NCI-H2227 (cell line): ENCODE results near the gene PLCL1.

Source experiments
- DNase-seq: peaks from one replicate; lab custom pipeline; 2025; ENCODE audit not compliant: unreplicated experiment; lab: John Stamatoyannopoulos, UW

Gene PLCL1

GRCh38 chr2:197949224-197949623 lies 144.8 kb downstream of the PLCL1 start:
- no peak for DNase-seq

- DNase-seq, result no peak
Measured at GRCh38 chr2:197950006-197950405, 145.6 kb downstream of the PLCL1 start.

GRCh38 chr2:197950724-197951123 lies 146.3 kb downstream of the PLCL1 start:
- DNase-seq, result no peak

GRCh38 chr2:197952540-197953202 lies 148.3 kb downstream of the PLCL1 start:
- no peak for DNase-seq

GRCh38 chr2:197954328-197954727 lies 149.9 kb downstream of the PLCL1 start:
- no peak for DNase-seq

- DNase-seq, result no peak
Measured at GRCh38 chr2:197958592-197959150, 154.3 kb downstream of the PLCL1 start.

- DNase-seq, result no peak
Measured at GRCh38 chr2:197959383-197959782, 155.0 kb downstream of the PLCL1 start.

GRCh38 chr2:197960786-197961185 lies 156.4 kb downstream of the PLCL1 start:
- no peak for DNase-seq

GRCh38 chr2:197964720-197965119 lies 160.3 kb downstream of the PLCL1 start:
- DNase-seq, result no peak

- DNase-seq, result no peak
Measured at GRCh38 chr2:197965756-197966155, 161.4 kb downstream of the PLCL1 start.

- DNase-seq, result no peak
Measured at GRCh38 chr2:197969391-197969893, 165.0 kb downstream of the PLCL1 start.

- no peak for DNase-seq
Measured at GRCh38 chr2:197972061-197972460, 167.7 kb downstream of the PLCL1 start.

- DNase-seq, result no peak
Measured at GRCh38 chr2:197972587-197972986, 168.2 kb downstream of the PLCL1 start.

- DNase-seq, result no peak
Measured at GRCh38 chr2:197973772-197974171, 169.4 kb downstream of the PLCL1 start.

- no peak for DNase-seq
Measured at GRCh38 chr2:197975931-197976519, 171.6 kb downstream of the PLCL1 start.

- DNase-seq, result no peak
Measured at GRCh38 chr2:197978971-197979370, 174.6 kb downstream of the PLCL1 start.

GRCh38 chr2:197982565-197982964 lies 178.2 kb downstream of the PLCL1 start:
- no peak for DNase-seq

GRCh38 chr2:197985029-197985638 lies 180.7 kb downstream of the PLCL1 start:
- DNase-seq, result no peak

- no peak for DNase-seq
Measured at GRCh38 chr2:197986977-197987376, 182.6 kb downstream of the PLCL1 start.

GRCh38 chr2:197990356-197990755 lies 186.0 kb downstream of the PLCL1 start:
- DNase-seq, result no peak

GRCh38 chr2:197992482-197993133 lies 188.2 kb downstream of the PLCL1 start:
- no peak for DNase-seq
